Measurements from ENCODE around the gene RASL10B.

DNA sequence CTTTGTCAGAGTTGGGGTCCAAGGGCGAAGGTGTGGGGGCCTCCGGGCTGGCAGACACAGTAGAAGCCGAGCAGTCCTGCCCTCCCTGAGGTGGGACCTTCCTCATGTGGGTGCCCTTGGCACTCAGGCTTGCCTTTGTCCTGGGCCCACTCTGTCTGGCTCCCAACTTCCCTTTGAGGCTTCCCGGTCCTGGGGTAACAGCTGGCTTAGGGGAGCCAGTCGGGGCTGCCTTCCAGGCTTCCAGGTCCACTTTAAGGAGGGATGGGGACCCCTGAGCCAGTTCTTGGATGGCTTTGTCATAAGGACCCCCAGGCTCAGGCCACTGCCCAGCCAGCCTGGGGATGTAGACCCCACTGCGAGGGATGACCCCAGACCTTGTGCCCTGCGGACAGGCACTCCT, 13.8 kb downstream of the RASL10B start:
- TF ChIP-seq, protein P1, sequence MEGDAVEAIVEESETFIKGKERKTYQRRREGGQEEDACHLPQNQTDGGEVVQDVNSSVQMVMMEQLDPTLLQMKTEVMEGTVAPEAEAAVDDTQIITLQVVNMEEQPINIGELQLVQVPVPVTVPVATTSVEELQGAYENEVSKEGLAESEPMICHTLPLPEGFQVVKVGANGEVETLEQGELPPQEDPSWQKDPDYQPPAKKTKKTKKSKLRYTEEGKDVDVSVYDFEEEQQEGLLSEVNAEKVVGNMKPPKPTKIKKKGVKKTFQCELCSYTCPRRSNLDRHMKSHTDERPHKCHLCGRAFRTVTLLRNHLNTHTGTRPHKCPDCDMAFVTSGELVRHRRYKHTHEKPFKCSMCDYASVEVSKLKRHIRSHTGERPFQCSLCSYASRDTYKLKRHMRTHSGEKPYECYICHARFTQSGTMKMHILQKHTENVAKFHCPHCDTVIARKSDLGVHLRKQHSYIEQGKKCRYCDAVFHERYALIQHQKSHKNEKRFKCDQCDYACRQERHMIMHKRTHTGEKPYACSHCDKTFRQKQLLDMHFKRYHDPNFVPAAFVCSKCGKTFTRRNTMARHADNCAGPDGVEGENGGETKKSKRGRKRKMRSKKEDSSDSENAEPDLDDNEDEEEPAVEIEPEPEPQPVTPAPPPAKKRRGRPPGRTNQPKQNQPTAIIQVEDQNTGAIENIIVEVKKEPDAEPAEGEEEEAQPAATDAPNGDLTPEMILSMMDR (IDR thresholded peaks at IDR 0.05; ENCODE audit: insufficient read depth, low read length), result no peak
- TF ChIP-seq, protein P2, sequence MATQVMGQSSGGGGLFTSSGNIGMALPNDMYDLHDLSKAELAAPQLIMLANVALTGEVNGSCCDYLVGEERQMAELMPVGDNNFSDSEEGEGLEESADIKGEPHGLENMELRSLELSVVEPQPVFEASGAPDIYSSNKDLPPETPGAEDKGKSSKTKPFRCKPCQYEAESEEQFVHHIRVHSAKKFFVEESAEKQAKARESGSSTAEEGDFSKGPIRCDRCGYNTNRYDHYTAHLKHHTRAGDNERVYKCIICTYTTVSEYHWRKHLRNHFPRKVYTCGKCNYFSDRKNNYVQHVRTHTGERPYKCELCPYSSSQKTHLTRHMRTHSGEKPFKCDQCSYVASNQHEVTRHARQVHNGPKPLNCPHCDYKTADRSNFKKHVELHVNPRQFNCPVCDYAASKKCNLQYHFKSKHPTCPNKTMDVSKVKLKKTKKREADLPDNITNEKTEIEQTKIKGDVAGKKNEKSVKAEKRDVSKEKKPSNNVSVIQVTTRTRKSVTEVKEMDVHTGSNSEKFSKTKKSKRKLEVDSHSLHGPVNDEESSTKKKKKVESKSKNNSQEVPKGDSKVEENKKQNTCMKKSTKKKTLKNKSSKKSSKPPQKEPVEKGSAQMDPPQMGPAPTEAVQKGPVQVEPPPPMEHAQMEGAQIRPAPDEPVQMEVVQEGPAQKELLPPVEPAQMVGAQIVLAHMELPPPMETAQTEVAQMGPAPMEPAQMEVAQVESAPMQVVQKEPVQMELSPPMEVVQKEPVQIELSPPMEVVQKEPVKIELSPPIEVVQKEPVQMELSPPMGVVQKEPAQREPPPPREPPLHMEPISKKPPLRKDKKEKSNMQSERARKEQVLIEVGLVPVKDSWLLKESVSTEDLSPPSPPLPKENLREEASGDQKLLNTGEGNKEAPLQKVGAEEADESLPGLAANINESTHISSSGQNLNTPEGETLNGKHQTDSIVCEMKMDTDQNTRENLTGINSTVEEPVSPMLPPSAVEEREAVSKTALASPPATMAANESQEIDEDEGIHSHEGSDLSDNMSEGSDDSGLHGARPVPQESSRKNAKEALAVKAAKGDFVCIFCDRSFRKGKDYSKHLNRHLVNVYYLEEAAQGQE (IDR thresholded peaks at IDR 0.05; ENCODE audit: insufficient replicate concordance, low read depth), result no peak

Data from HL-60 (cell line).